SH-SY5Y (cell line): ENCODE results near the gene ARFIP2.

Source experiments
- GATA2 ChIP-seq: IDR thresholded peaks from 2 replicates; pipeline ENCODE4 v1.6.1; 2011; ENCODE audit warnings: mild to moderate bottlenecking, low read depth, low read length
- GATA3 ChIP-seq: IDR thresholded peaks from 2 replicates; pipeline ENCODE4 v1.6.1; 2011; ENCODE audit warnings: low read depth, mild to moderate bottlenecking, low read length, moderate library complexity

Gene ARFIP2, protein sequence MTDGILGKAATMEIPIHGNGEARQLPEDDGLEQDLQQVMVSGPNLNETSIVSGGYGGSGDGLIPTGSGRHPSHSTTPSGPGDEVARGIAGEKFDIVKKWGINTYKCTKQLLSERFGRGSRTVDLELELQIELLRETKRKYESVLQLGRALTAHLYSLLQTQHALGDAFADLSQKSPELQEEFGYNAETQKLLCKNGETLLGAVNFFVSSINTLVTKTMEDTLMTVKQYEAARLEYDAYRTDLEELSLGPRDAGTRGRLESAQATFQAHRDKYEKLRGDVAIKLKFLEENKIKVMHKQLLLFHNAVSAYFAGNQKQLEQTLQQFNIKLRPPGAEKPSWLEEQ

DNA sequence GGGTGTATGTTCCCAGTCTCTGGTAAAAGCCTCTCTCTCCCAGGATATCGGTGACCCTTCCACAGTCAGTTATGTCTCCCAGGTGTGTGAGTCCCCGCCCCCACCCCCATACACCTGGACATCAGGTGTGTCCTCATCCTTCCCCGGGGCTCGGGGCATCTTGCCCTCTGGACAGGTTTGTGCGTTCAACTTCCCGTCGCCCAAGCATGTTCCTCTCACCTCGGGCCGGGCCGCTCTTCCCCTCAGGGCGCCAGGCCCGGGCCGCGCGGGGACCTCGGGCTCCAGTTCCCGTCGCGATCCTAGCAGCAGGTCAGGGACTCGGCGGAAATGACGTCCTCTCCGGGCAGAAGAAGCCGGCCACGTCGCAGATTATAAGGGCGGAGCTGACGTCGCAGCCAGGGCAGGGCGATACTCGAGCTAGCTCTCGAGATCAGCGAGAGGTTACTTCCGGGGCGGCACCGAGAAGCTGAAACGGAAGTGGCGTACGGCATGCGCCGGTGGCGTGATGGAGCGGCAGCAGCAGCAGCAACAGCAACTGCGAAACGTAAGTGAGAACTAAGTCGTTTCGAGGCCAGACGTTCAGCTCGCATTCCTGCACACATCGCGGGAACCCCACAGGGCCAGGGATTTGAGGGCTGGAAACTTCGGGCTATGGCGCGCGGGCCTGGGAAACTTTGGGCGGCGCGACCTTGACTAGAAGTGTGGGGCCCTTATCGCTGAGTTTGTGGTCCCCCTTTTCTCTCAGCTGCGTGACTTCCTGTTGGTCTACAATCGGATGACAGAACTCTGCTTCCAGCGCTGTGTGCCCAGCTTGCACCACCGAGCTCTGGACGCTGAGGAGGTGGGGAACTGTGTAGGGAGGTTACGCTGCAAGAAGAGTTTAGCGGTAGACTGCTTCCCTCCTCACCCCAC lies at the start of gene ARFIP2, which contains the start of gene TIMM10B:
Gene ARFIP2, minus strand, starts transcription at position 320 of the 912 bp plus-strand sequence. CDS start 910 bp downstream, outside the sequence.
Gene TIMM10B, plus strand, starts transcription at position 490 of the 912 bp plus-strand sequence. Its CDS starts 16 bp downstream, at position 506.
- no peak for TF ChIP-seq GATA3
- TF ChIP-seq GATA2, result no peak

DNA sequence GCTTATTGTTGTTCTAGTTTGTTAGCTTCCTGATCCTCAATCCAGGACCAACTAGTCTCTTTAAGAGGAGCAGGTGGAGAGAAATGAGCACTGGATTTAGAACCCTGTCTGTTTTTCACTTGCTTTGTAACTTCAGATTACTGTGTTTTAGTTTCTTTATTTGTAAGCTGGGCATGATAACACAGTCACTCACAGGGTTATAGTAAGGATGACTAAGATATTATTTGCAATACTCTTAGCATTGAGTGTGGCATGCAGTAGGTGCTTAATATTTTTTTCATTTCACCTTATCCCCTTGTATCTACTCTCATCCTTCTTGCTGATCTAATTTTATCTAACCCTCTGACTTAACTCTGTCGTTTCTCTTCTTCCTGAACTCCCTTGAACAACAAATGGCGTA lies 49.7 kb upstream of the ARFIP2 start:
- TF ChIP-seq GATA2, result no peak
- no peak for TF ChIP-seq GATA3

DNA sequence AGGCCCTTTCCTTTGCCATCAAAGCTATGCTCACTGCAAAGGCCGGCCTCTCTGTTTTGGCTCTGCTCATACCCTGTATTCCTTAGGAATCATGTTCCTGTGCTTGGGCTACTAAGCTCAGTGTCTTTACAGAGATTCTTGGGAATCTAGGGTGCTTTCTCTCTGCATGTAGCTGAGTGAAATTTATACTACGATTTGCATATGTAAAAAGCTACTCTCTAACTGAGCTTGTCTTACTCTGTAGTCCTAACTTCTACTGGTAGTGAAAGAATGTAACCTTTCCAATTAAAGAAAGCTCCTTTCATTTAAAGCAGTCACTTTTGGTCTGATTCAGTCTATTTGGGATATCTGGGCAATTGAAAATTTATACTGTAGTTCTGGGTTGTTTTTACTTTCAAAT lies 48.1 kb upstream of the ARFIP2 start:
- TF ChIP-seq GATA3, result no peak
- no peak for TF ChIP-seq GATA2

DNA sequence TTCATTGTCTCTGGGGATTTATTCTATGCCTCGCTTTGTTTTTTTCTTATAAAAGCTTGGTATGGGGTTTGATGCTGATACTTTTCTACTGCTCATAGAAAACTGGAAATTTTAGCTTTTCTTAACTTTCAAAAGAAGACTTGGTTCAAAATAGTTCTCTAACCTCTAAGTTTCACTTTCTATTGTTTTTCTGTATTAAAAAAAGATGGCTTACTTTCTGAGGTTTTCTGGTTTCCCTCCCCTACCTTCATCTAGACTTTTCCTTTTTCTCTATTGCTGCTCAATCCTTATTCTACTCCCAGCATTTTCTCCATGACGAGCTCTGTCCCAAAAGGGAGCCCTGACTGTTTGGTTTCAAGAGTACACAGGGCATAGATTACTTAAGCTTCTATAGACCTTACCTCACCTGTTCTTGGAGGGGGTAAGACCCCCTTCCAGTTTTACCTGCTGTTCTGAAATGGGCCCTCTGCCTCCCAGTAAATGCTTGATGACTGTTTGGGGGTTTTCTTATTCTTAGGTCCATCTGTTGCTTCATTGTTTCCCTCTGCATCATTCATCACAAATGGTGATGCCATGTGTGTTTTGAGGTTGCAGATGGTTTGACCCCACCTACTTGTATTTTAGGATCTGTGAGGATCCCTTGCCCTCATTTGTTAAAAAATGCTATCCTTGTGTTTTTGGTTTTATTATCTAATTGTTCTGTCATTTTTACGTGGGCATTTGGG lies 45.4 kb upstream of the ARFIP2 start:
- no peak for TF ChIP-seq GATA3

DNA sequence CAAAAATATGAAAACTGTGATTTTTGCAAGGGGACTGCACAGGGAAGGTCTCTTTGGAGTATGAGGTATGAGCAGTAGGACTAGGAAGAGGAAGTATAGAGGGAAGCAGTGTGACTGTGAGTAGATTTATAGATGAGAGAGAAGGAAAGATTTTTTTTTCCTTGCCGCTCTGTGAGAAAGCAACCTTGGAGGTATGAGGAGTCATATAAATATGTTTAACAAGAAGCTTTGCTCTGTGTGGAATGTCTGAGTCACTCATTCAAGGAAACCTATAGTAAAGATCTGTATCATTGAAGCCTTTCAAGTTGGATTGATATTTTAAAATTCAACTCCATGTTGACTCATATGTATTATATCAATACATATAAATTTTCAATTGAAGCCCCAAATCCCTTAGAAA lies 42.1 kb upstream of the ARFIP2 start:
- TF ChIP-seq GATA2 (no peak), GATA3 (no peak)

DNA sequence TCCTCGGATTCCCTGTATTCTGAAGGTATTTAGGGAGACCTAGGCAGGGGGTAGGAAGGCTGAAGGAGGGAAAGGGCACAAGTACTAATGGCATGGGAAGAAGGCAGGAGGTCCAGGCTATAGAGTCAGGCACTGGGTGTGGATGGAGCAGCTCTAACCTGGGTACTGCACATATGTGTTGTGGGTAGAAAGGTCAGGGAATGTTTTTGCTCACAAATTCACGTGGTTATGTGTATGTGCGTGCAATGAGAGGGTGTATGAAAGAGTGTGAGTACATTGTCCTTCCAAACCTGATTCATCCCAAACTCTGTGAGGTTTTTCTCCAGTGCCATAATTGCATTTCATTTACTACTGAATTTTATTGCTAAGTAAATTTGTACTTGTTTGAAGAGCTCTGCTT lies 39.1 kb upstream of the ARFIP2 start:
- TF ChIP-seq GATA3 (no peak), GATA2 (no peak)

DNA sequence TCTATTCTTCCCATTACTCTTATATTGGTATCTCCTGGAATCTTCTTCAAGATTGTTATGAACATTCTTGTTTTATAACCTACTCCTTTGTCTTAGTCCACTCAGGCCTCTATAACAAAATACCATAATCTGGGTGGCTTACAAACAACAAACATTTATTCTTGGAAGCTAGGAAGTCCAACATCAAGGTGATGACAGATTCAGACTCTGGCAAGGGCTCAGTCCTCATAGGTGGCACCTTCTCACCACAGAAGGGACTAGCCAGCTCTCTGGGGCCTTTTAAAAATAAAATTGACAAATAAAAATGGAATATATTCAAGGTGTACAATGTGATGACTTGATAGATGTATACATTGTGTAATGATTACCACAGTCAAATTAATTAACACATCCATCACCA lies 35.7 kb upstream of the ARFIP2 start:
- TF ChIP-seq GATA2, result no peak
- TF ChIP-seq GATA3, result no peak

DNA sequence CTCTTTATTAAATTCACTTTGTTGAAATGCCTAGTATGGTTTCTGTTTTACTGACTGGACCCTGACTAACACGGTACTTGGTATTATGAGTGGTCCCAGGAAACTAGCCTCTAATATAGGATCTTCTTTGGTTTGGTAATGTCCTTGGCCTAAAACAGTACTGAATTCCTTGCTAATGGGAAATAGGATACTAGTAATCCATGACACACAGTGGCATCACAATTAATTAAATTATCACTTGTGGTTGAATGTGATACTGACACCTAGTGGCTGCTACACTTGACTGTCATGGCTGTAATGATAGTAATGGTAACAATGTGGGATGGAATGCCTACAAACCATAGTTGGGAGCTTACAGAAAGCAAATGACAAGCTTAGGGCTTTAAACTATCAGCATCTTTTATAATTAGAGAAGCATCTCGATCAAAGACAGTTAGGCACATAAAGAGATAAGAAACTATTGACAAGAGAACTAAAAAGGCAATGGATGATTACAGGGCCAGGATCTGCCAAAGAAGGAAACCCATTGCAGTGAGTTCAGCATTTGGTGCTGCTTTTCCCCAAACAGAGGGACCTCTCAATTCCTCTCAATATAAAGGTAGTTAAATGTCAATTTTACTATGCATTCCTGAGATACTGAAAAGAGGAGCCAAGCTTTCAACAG lies 24.6 kb upstream of the ARFIP2 start:
- TF ChIP-seq GATA2, result no peak
- TF ChIP-seq GATA3, result no peak

DNA sequence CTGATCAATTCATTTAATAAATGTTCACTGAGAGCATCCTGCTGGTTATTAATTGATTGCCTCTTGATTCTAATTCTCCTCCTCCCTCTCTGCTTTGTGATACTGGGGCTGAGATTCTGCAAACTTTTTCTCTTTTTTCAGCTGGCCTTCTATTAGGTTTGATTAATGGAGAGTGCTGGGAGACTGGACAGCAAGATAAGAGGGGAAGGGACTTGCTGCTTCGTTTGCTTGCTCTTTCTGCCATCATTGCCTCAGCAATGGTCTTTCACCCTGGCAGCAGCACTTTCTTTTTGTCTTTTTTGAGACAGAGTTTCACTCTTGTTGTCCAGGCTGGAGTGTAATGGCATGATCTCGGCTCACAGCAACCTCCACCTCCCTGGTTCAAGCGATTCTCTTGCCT lies 23.0 kb upstream of the ARFIP2 start:
- TF ChIP-seq GATA3 (no peak), GATA2 (no peak)

DNA sequence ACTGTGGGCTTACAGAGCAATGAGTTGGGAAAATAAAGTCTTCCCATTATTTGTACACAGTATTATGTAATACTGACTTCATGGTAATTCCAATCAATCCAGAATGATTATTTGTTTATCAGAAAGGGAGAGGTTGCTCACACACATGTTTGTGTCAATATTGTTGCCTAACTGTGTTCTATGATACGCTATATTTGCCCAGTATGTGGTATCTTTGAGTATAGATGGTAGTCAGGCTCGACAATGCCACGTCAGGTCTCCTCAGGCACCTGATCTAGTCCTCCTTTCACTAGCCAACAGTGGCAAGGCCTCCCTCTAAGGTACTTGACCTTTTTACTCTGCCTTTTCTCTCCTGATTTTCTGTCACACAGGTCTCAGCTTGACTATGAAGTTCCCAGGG lies 21.3 kb upstream of the ARFIP2 start:
- no peak for TF ChIP-seq GATA2

DNA sequence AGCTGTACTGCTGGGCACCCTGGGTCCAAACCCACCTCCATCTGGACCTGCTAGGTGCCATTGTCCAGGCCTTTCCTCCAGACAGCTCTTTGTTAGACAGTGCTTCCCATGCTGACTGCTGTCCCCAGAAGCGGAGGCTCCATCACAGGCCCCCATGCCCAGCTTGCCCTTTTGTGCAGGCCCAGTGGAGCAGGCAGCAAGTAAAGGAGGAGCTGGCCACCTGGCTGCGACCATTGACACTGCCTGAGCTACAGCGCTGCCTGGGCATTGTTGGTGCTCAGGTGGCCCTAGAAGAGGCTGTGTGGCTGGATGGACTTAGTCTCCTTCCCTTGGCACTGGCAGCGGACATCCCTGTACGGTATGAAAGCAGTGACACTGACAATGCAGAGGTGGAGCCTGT lies 17.4 kb upstream of the ARFIP2 start:
- TF ChIP-seq GATA3 (no peak), GATA2 (no peak)

DNA sequence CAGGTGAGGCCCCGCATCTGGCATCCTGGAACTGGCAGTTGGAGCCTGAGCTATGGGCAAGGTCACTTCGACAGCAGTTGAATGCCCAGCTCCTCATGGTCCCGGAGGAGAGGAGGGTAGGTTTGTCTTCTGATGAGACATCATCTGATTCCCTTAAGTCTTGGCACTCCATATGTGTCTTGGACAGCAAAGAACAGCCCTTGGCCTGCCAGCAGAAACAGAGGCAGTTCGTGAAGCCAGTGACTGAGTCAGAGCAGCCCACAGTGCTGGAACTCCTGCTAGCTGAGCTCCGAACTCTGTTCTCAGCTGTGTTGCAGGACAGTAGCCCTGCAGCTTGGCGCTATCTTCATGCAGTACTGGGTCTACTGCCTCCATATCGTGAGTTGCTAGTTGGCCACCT lies 17.0 kb upstream of the ARFIP2 start:
- no peak for TF ChIP-seq GATA3
- no peak for TF ChIP-seq GATA2

DNA sequence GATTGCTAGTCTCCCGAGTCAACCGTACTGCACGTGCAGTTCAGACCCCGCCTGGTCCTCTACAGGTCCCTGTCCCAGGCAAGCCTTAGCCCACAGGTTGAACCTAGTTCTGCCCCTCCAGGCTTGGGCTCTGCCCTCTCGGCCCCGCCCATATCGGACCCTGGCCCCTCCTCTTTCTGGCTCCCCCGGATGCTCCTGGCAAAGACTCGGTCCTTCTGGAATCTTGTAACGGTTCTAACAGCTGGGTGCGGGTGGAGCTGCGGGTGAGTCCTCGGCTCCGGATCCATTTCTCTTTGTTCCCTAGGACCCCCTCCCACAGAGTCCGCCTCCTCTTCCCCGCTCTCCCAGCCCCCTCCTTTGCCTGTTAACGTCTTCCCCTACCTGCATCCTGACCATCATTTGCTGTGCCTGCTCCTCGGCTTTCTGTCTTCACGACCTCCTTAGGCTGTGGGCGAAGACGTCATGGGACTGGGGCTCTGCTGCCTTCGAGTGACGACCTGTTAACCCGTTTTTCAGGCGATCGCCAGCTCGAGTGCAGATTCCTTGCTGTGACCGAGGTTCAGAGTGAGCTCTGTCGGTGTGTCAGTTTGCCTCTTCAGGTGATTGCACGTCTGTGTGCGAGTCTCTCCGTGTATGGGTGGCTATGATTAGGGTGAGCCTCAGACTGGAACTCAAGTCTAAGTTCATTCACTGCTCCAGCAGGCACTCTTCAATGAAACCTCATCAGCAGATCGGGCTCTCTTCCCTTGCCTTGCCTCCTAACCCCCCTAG lies 16.1 kb upstream of the ARFIP2 start, which contains the start of gene DNHD1:
Gene DNHD1, plus strand, starts transcription at position 212 of the 771 bp plus-strand sequence. CDS start 936 bp downstream, outside the sequence.
- TF ChIP-seq GATA3 (no peak), GATA2 (no peak)

DNA sequence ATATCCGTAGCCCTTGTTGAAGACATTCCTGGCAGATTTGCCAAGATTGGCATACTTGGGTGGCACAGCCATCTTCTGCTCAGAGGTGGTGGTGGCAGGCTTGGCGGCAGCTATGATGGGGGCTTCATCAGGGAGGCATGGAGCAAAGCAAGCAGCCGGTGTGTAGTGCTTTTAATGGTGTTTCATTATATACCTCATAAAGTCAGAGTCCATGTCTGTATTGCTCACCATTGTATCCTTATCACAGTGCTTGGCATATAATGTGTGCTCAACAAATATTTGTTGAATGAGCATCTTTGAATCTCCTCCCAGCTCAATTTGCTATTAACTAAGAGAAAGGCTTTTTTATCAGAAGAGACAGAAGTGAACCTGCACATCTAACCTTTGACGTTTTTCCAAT lies 8.2 kb upstream of the ARFIP2 start:
- TF ChIP-seq GATA2 (no peak), GATA3 (no peak)
